NB4 (cell line): ENCODE measurements around the gene FAM184B.
"Not testable (repeated sequence)": the region's sequence is repeated elsewhere in the genome, so short reads cannot be mapped to it uniquely, and the experiment has no call there.

ENCODE experiments used
- DNase-seq: peaks from one replicate; pipeline ENCODE4 v3.0.0; 2010; ENCODE audit warnings: low read depth
- H3K4me3 ChIP-seq: one replicate; pipeline ENCODE4 v1.5.1; 2011; ENCODE audit warnings: mild to moderate bottlenecking, low read depth, low read length, moderate library complexity
- CTCF ChIP-seq: IDR thresholded peaks from one replicate; pipeline ENCODE4 v1.5.1; 2012; ENCODE audit warnings: low read depth, low read length
- MAX ChIP-seq: IDR thresholded peaks from 2 replicates; pipeline ENCODE4 v1.6.1; 2011; ENCODE audit warnings: low read depth, low read length
- MYC ChIP-seq: IDR thresholded peaks from 2 replicates; pipeline ENCODE4 v1.6.1; 2011; ENCODE audit warnings: low read depth, low read length
- POLR2A ChIP-seq: IDR thresholded peaks from 2 replicates; pipeline ENCODE4 v1.6.1; 2011; ENCODE audit warnings: mild to moderate bottlenecking; ENCODE audit not compliant: insufficient read length; ENCODE audit errors: extremely low read depth

Gene FAM184B

GRCh38 chr4:17687237-17687857 lies 94.1 kb downstream of the FAM184B start:
- H3K4me3 ChIP-seq: no peak overlapping the region
- no peak for DNase-seq
- TF ChIP-seq MAX: no peak
- no peak for TF ChIP-seq MYC
- TF ChIP-seq POLR2A: no peak
- TF ChIP-seq CTCF: no peak

- not testable (repeated sequence) for DNase-seq
Measured at GRCh38 chr4:17684648-17685047, 96.8 kb downstream of the FAM184B start.

GRCh38 chr4:17682222-17682566 lies 99.2 kb downstream of the FAM184B start:
- DNase-seq: no peak
- TF ChIP-seq POLR2A (no peak), MAX (no peak), CTCF (no peak), MYC (no peak)
- no peak overlapping the region for H3K4me3 ChIP-seq

More at GRCh38 chr4:17684648-17685047, 96.8 kb downstream of the FAM184B start:
- not testable (repeated sequence) for H3K4me3 ChIP-seq

- TF ChIP-seq MAX (no peak), POLR2A (no peak), MYC (no peak), CTCF (no peak)
- H3K4me3 ChIP-seq: no peak overlapping the region
Measured at GRCh38 chr4:17681281-17682221, 99.9 kb downstream of the FAM184B start.

GRCh38 chr4:17680559-17681280 lies 100.7 kb downstream of the FAM184B start:
- DNase-seq: no peak
- TF ChIP-seq POLR2A (no peak), MYC (no peak), MAX (no peak), CTCF (no peak)
- H3K4me3 ChIP-seq: no peak overlapping the region

More at GRCh38 chr4:17681281-17682221, 99.9 kb downstream of the FAM184B start:
- DNase-seq: no peak

- H3K4me3 ChIP-seq: no peak overlapping the region
- no peak for DNase-seq
- no peak for TF ChIP-seq MYC
- no peak for TF ChIP-seq MAX
- TF ChIP-seq CTCF: no peak
- no peak for TF ChIP-seq POLR2A
Measured at GRCh38 chr4:17670423-17670822, 111.0 kb downstream of the FAM184B start.
